DMS53 (cell line): ENCODE data around the gene ZNF423.

Source experiments
- DNase-seq: peaks from one replicate; lab custom pipeline; 2025; lab: John Stamatoyannopoulos, UW

Gene ZNF423

GRCh38 chr16:49600536-49600935, 255.4 kb downstream of the ZNF423 start:
- no peak for DNase-seq

GRCh38 chr16:49599704-49600103, 256.2 kb downstream of the ZNF423 start:
- DNase-seq = no peak

GRCh38 chr16:49599281-49599680, 256.6 kb downstream of the ZNF423 start:
- DNase-seq = no peak

GRCh38 chr16:49598383-49599170, 257.3 kb downstream of the ZNF423 start:
- DNase-seq = no peak

- no peak for DNase-seq
Observed at GRCh38 chr16:49597796-49598195, 258.1 kb downstream of the ZNF423 start.

GRCh38 chr16:49596648-49597291, 259.1 kb downstream of the ZNF423 start:
- no peak for DNase-seq

GRCh38 chr16:49596068-49596467, 259.8 kb downstream of the ZNF423 start:
- no peak for DNase-seq

- DNase-seq = no peak
Observed at GRCh38 chr16:49594685-49595498, 261.0 kb downstream of the ZNF423 start.

GRCh38 chr16:49594153-49594552, 261.8 kb downstream of the ZNF423 start:
- no peak for DNase-seq

GRCh38 chr16:49593424-49594040, 262.4 kb downstream of the ZNF423 start:
- DNase-seq = no peak

- DNase-seq = peak; percentile 10
Observed at GRCh38 chr16:49592546-49593423, 263.1 kb downstream of the ZNF423 start.

GRCh38 chr16:49590166-49590871, 265.6 kb downstream of the ZNF423 start:
- no peak for DNase-seq

- DNase-seq = no peak
Observed at GRCh38 chr16:49589544-49590031, 266.3 kb downstream of the ZNF423 start.

GRCh38 chr16:49588729-49589384, 267.1 kb downstream of the ZNF423 start:
- DNase-seq = no peak

GRCh38 chr16:49588026-49588425, 267.9 kb downstream of the ZNF423 start:
- DNase-seq = no peak

- DNase-seq = no peak
Observed at GRCh38 chr16:49587511-49587910, 268.4 kb downstream of the ZNF423 start.

- DNase-seq = no peak
Observed at GRCh38 chr16:49586466-49587450, 269.2 kb downstream of the ZNF423 start.

GRCh38 chr16:49585143-49585832, 270.6 kb downstream of the ZNF423 start:
- DNase-seq = no peak
